B cell (primary cell): ENCODE measurements around the gene CASTOR1. TPM values are rescaled to one million over a fixed set of nuclear protein-coding genes. Genes with fewer than 3 reads are reported as not detected.

Source experiments
- ATAC-seq: fragments of 200-7000 bp; cut with Tn5 transposase; one replicate; pipeline ENCODE4 v1.10.0; 2021; ENCODE audit warnings: low read depth, mild to moderate bottlenecking, moderate number of reproducible peaks, moderate library complexity
- CTCF ChIA-PET: fragments of 350-600 bp; sonication (Branson Sonifier 250); formaldehyde crosslinking; loops from one replicate; lab custom pipeline; 2021; ENCODE audit warnings: antibody characterized with exemption, inconsistent platforms; lab: Charles Lee
- POLR2A ChIA-PET: fragments of 350-600 bp; sonication (Branson Sonifier 250); formaldehyde crosslinking; loops from one replicate; lab custom pipeline; 2021; ENCODE audit warnings: antibody characterized with exemption; lab: Charles Lee
- DNase-seq: peaks from one replicate; pipeline ENCODE4 v3.0.0; 2013
- H2AFZ ChIP-seq: 2 replicates; pipeline ENCODE4 v1.6.1; 2012; ENCODE audit warnings: mild to moderate bottlenecking, low read depth, low read length; ENCODE audit not compliant: insufficient read depth, poor library complexity, severe bottlenecking
- H3K27ac ChIP-seq, 2 donors: 1 replicate in 1 of 2; 2 replicates in 1 of 2; pipeline ENCODE4 v1.5.1; 2012 to 2013; ENCODE audit warnings: low read length in 2 of 2, mild to moderate bottlenecking in 2 of 2, moderate library complexity in 1 of 2
- H3K27me3 ChIP-seq, 4 experiments: fragments of 200-600 bp in 1 of 4; sonication (generic) in 1 of 4; replicated peaks in 1 of 4; 1 replicate in 2 of 4; 2 replicates in 2 of 4; pipeline versions ENCODE4 v1.6.1 to v1.7.0; 2013 to 2016; ENCODE audit warnings: low read length in 3 of 4, mild to moderate bottlenecking in 2 of 4, mixed read lengths in 1 of 4, moderate library complexity in 1 of 4; ENCODE audit not compliant: insufficient read depth in 4 of 4, control insufficient read depth in 3 of 4; ENCODE audit errors: control extremely low read depth in 1 of 4
- H3K36me3 ChIP-seq, 2 experiments: replicated peaks in 1 of 2; 1 replicate in 1 of 2; 2 replicates in 1 of 2; pipeline versions ENCODE4 v1.6.1 to v1.7.1; 2013; ENCODE audit warnings: low read length in 1 of 2; ENCODE audit not compliant: insufficient read depth in 2 of 2, control insufficient read depth in 1 of 2; ENCODE audit errors: control extremely low read depth in 1 of 2, extremely low read depth in 1 of 2
- H3K4me1 ChIP-seq, 2 donors: fragments of 200-600 bp in 1 of 2; sonication (generic) in 1 of 2; 1 replicate in 1 of 2; 2 replicates in 1 of 2; pipeline versions ENCODE4 v1.5.1 to v1.6.1; 2013 to 2017; ENCODE audit warnings: low read length in 2 of 2; ENCODE audit not compliant: control insufficient read depth in 2 of 2, insufficient read depth in 2 of 2
- H3K4me2 ChIP-seq: replicated peaks from 2 replicates; pipeline ENCODE3; 2012; ENCODE audit warnings: mild to moderate bottlenecking, low read depth, low read length; ENCODE audit not compliant: poor library complexity, severe bottlenecking
- H3K4me3 ChIP-seq, 5 experiments: fragments of 200-600 bp in 1 of 5; sonication (generic) in 1 of 5; 1 replicate in 3 of 5; 2 replicates in 2 of 5; pipeline versions ENCODE4 v1.5.1 to v1.7.0; 2011 to 2016; ENCODE audit warnings: low read length in 4 of 5, mild to moderate bottlenecking in 4 of 5, low read depth in 2 of 5, control low read depth in 1 of 5, moderate library complexity in 1 of 5; ENCODE audit not compliant: insufficient read depth in 1 of 5; ENCODE audit errors: control extremely low read depth in 1 of 5, extremely low read depth in 1 of 5
- H3K79me2 ChIP-seq: fragments of 200-600 bp; sonication (generic); one replicate; pipeline ENCODE4 v1.6.0; 2016; ENCODE audit warnings: low read length; ENCODE audit not compliant: control insufficient read depth, insufficient read depth
- H3K9ac ChIP-seq: fragments of 200-600 bp; sonication (generic); 2 replicates; pipeline ENCODE4 v1.6.1; 2017; ENCODE audit warnings: mild to moderate bottlenecking, low read length, moderate library complexity
- H3K9me3 ChIP-seq, 3 donors: one replicate each; pipeline versions ENCODE4 v1.6.1 to v1.7.1; 2013; ENCODE audit warnings: low read length in 2 of 3; ENCODE audit not compliant: control insufficient read depth in 2 of 3, insufficient read depth in 1 of 3; ENCODE audit errors: control extremely low read depth in 1 of 3
- H4K20me1 ChIP-seq: 2 replicates; pipeline ENCODE4 v1.6.0; 2012; ENCODE audit warnings: mild to moderate bottlenecking, low read length; ENCODE audit not compliant: insufficient read depth, control insufficient read depth, poor library complexity, severe bottlenecking
- H3K27ac Mint-ChIP-seq: one replicate; pipeline ENCODE4 v1.8.0; 2021; ENCODE audit warnings: mixed read lengths
- H3K27me3 Mint-ChIP-seq: one replicate; pipeline ENCODE4 v1.8.0; 2021; ENCODE audit warnings: mixed read lengths
- H3K4me1 Mint-ChIP-seq: one replicate; pipeline ENCODE4 v1.8.0; 2021; ENCODE audit warnings: mixed read lengths
- H3K4me3 Mint-ChIP-seq: one replicate; pipeline ENCODE4 v1.8.0; 2021; ENCODE audit warnings: mixed read lengths
- H3K9me3 Mint-ChIP-seq: one replicate; pipeline ENCODE4 v1.8.0; 2022; ENCODE audit warnings: mixed read lengths; ENCODE audit not compliant: insufficient read depth
- CTCF ChIP-seq: fragments of 200-600 bp; IDR thresholded peaks from one replicate; pipeline ENCODE4 v1.8.0; 2022; ENCODE audit warnings: antibody characterized with exemption, mild to moderate bottlenecking
- EZH2 ChIP-seq: IDR thresholded peaks from 2 replicates; pipeline ENCODE4 v1.6.1; 2012; ENCODE audit warnings: borderline replicate concordance, low read depth, mild to moderate bottlenecking, moderate library complexity, low read length; ENCODE audit not compliant: insufficient read depth, poor library complexity, severe bottlenecking
- WGBS: methylation state at CpG from one replicate; pipeline ENCODE4 v1.1.5; 2013; ENCODE audit warnings: missing lambda C conversion rate; ENCODE audit not compliant: insufficient coverage; 5-methylcytosine and 5-hydroxymethylcytosine counted together
- intact Hi-C: fragments of 100-400 bp; cut with micrococcal nuclease; formaldehyde crosslinking; loops from one replicate; pipeline ENCODE4 v1.10.0; 2022
- polyA plus RNA-seq: library from polyadenylated mRNA; depleted of rRNA; stranded (reverse); fragments of >200 nt; gene quantifications from 2 replicates; pipeline ENCODE4 v1.2.3, GENCODE V29; 2012
- total RNA-seq, 2 donors: library from RNA; stranded (reverse); fragments of 120-200 nt in 1 of 2; gene quantifications; 1 replicate in 1 of 2; 2 replicates in 1 of 2; pipeline versions ENCODE4 v1.2.3 to v1.2.4, GENCODE V29; 2013 to 2022

Gene CASTOR1
- total and polyA plus RNA-seq, 2 donors (not counting 1 experiment from before 2014, with no cell fraction given): 16.3 to 18.4 TPM

- 91% methylated on average over 12 of the region's 17 CpGs for WGBS
- POLR2A ChIA-PET: no interaction called here
- H3K4me1 Mint-ChIP-seq: peaks cover 7% of the 10 kb centered on the region
These were observed 49.6 kb downstream of the CASTOR1 start for GRCh38 chr22:30239488-30240405.

More at GRCh38 chr22:30239488-30240405, 49.6 kb downstream of the CASTOR1 start:
- no peak for TF ChIP-seq EZH2
- TF ChIP-seq CTCF: no peak
- peaks cover 3 to 12% of the 10 kb centered on the region in 2 donors for H3K4me1 ChIP-seq
- H3K27ac ChIP-seq: no peak overlapping the region
- ATAC-seq: no peak
- Mint-ChIP-seq H3K27ac (no peak overlapping the region), H3K4me3 (no peak overlapping the region), H3K27me3 (peaks cover 14% of the 10 kb centered on the region), H3K9me3 (no peaks in the 10 kb centered on the region)
- H4K20me1 ChIP-seq: no peaks in the 10 kb centered on the region
- H2AFZ ChIP-seq: no peak overlapping the region
- H3K4me3 ChIP-seq: no peak overlapping the region
- H3K27me3 ChIP-seq: no peaks in the 10 kb centered on the region
- no peaks in the 10 kb centered on the region for H3K9me3 ChIP-seq
- H3K36me3 ChIP-seq: no peaks in the 10 kb centered on the region
- H3K9ac ChIP-seq: no peak overlapping the region
- CTCF ChIA-PET: interaction anchor here (0.9 to 1.4 kb wide), 2 partner anchors 20 to 23 kb away, joined by 3 read pairs; no protein-coding TSS in a partner anchor
- DNase-seq: no peak
- H3K4me2 ChIP-seq: no peak overlapping the region
- intact Hi-C loops: no loop called here
- no peaks in the 10 kb centered on the region for H3K79me2 ChIP-seq
